GM18907 (cell line): ENCODE measurements around the gene MROH2A.

ENCODE experiments used
- ATAC-seq: cut with Tn5 transposase; IDR thresholded peaks from one replicate; pipeline ENCODE4 v1.9.1; 2021; ENCODE audit warnings: mild to moderate bottlenecking, moderate library complexity; ENCODE audit not compliant: unreplicated experiment

Gene MROH2A

DNA sequence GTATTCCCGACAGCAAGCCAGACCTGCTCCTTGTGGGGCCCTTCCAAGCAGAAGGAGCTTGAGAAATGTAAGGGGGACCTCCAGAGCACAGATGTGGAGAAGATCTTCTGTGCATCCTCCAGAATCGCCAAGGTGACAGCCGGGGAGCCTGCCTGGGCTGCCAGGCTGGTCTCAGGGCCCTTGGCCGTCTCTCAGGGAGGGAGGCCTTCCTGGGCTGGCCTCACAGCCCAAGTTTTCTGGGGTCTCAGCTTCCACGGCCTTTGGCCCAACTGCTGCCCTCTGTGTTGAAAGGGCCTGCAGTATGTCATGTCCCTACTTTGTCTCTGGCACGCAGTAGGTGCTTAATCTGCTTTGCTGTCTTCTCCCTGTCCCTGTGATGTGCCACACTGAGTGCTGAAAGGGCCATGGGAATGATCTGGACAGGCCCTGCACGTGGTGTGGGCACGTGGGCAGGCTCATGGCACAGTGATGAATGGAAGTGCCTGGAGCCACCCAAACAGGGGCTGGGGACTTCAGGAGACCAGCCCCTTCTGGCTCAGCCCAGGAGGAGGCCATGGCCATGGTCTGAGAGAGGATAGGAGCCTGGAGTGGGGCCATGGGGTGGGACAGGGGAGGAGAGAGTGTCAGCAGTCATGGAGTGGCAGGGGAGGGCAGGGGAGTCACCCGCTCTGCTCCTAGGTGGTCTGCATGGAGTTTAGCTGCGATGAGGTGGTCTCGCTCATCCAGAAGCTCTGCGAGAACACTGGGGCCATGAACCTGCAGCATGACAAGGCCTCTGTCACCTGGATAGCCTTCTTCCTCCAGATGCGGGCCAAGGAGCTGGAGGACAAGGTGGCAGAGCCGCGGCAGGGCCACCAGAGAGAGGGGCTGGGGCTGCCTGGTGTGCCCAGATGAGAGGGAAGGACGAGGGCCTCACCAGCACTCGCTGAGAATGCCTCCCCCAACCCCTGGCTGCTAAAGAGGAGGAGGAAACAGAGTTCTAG, 40.8 kb downstream of the MROH2A start:
- ATAC-seq, result no peak

DNA sequence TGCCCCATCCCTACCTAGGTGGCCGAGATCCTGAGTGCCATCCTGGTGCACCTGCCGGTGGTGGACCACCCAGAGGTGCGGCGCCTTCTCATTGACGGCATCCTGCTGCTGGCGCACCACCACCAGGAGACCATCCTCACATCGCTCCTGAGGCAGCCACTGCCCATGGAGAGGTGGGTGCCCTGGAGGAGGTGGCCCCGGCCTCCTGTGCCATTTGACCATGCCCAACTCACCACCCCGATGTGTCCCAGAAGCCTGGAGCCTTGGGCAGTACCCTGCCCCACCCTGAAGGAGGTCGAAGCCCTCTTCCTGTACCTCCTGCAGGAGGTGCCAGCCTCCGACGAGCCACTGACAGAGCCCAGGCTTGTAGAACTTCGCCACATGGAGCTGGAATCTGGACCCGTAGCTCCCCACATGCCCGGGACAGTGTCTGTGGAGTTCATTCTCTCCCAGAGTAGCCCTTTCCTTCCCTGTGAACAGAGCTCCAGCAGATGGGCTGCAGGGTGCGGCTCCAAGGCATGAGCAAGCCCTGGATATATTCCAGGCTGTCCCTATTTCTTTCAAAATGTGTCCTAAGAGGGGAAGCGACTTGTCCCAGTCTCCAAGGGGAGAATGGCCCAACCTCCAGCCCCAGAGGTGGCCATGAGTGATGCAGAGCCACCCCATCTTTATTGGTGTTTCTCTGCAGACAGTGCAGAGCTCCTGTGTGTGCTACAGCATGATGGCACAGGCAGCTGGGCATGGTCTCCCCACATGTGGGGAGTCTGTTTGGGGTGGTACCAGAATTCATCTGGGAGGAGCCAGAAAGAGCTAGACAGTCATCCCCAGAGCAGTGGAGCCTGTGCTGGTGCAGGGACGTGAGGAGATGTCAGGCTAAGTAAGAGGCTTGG, 42.0 kb downstream of the MROH2A start:
- no peak for ATAC-seq

DNA sequence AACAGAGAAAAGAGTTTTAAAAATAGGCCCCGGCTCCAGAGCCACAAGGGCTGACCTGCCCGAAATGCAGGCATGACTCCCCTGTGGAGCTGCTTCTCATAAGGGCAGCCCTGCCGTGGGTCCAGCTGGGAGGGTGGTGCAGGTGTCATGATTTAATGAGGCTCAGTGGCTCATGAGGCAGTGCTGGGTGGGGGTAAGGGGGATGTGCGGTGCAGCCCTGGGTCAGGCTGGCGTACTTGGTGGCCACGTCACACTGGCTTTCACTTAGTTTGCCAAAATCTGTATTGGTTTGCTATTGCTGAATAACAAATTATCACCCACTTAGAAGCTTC, 42.6 kb downstream of the MROH2A start:
- ATAC-seq, result no peak

DNA sequence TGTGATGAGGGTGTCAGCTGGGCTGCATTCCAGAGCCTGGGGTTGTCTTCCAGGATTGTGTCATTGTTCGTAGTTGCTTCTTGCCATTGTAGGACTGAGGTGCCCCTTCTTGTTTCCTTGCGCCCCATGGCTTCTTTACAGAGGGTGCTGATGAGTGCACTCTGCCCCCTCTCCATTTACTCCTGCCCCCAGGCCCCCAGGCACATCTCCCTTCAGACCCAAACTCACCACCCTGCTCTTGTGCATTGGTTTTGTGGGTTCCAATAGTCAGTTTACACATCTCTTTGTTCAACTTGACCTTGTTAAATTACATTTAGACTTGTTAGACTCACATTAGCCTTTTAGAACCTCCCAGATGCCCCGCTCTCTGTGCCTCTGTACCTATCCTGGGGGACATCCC, 43.1 kb downstream of the MROH2A start:
- ATAC-seq, result no peak

DNA sequence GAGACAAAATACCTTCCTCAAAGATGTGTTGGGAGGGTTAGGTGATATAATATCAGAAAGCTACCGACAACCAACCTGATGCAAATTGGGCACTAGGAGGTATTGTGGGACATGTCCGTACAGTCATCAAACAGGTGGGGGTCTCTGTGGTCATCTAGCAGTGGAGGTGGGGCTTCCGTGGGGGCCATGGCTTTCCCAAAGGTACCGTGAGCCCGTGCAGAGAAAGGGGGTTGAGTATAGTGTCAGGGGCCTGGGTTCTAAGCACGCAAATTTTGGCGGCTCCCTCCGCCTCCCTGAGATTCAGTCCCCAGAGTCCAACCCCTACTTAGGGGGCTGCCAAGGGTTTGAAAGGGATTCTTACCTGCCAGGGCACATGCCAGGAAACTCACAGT, 43.6 kb downstream of the MROH2A start:
- ATAC-seq, result no peak

DNA sequence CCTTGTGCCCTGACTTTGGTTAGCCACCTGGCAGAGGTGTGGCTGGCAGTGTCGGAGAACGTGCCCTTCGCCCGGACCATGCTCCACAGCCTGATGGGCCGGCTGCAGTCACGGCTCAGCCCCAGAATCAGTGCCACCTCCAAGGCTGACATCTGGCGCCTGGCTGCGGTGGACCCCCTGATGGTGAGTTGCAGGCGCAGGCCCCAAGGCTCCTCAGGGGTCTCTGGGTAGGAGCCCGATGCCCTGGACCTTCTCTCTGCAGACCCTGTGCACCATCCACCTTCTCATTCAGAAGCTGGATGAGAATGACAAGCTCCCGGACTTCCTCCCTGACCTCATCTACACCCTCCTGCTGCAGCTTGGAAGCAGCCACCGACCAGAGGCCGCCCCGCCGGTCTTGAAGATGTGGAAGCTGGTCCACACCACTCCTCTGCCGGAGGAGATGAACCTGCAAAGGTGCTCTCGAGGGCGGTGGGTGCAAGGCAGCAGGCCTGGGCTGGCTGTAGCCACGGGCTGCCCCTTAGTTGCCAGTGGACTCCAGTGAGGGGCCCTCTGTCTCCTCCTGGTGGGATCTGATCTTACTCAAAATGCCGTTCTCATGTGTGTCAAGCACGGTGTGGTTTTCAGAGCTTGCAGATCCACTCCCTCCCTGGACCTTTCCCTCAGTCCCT, 44.1 kb downstream of the MROH2A start:
- ATAC-seq, result no peak

DNA sequence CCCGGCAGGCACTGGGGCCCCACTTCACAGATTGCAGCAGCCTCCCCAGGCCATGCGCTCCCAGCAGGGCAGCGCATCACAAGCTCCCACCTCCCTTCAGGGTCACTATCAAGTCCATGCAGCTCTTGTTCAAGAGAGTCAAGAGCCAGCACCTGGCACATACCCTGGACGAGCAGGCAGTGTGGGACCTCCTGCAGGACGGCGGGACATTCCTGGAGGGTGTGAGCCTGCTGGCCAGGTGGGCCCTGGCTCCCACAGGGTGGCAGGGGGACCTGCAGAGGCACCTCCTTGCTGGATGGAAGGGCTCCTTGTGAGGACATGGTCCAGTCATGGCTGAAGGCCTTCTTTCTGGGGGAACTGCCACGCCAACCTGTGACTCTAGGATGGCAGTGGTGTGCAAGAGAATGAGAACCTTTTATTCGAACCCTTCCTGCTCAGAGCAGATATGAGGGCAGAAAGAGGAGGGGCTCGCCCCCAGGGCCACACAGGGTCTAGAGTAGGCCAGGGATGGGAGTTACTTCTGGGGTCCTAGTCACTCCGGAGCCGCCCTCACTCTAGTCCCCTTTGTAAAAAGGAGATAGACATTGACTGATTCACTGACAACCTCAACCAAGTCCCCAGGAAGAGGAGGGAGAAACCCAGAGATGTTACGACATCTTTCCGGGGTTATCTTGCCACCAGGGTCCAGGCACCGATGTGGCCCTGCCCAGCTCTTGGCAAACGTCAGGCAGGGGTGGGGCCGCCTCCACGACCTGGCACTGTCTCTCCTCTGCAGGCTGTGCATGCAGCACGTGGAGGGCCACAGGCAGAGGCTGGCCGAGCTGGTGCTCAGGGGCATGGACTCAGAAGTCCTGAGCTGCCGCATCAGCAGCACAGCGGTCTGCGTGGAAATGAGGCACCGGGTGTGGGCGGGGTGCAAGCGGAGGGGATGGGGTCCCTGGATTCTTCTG, 44.9 kb downstream of the MROH2A start:
- no peak for ATAC-seq

DNA sequence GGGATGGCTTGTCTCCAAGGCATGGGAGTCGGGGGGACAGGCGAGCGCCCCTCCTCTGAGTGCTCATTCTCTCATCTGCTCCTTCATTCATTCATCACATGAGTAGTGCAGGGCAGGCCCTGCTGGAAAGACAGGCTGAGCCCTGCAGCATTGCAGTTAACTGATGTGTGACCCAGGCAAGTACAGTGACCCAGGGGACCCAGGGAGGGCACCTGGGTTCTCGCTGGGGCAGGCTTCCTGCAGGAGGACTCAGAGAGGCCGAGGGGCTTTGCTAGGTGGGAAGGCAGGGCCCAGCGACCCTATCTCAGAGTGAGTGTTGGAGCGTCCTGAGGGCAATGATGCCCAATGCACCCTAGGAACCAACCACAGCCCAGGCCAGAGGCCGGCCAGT, 45.6 kb downstream of the MROH2A start:
- ATAC-seq, result no peak

DNA sequence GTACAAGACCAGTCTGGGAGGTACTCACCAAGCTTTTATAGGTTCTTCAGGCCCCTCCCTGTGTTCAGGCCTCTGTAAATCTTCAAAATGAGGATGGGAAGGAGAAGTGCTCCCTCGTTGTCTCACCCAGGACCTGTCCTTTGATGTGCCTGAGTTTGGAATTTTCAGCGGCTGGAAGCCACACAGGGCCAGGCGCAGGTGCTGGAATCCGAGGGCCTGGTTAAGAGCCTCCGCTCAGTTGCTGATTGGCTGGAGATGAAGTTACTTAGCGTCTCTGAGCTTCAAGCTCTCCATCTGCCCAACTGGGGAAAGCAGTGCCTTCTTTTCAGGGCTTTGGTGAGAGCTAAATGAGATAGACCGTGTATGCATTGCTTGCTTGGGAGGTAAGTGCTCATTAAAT, 46.2 kb downstream of the MROH2A start:
- ATAC-seq, result no peak

DNA sequence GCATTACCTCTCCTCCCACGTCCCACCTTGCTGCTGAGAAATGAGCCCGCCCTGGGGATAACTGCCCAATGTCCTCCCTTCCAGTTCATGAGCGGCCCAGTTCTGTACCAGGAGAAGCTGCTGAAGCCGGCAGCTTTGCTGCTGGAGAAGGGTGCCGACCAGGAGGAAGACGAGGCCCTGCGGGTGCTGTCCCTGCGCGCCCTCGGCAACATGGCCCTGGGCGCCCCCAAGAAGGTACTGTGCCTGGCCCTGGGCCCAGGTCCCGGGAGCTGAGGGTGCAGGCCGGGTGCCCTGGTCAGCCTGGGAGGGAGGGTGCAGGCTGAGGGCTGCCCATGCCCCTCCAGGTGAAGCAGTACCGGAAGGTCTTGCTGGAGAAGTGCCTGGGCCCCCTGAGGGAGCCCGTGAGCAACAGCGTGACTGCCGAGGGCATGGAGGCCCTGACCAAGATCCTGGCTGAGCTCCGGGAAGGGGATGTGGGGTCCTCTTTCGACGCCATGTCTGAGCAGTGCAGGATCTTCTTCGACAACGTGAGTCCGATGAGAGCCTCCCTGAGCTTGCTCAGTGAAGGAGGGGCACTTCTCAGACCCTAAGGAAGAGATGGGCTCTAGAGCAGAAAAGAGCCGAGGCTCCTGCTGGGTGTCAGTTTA, 50.5 kb downstream of the MROH2A start:
- no peak for ATAC-seq

DNA sequence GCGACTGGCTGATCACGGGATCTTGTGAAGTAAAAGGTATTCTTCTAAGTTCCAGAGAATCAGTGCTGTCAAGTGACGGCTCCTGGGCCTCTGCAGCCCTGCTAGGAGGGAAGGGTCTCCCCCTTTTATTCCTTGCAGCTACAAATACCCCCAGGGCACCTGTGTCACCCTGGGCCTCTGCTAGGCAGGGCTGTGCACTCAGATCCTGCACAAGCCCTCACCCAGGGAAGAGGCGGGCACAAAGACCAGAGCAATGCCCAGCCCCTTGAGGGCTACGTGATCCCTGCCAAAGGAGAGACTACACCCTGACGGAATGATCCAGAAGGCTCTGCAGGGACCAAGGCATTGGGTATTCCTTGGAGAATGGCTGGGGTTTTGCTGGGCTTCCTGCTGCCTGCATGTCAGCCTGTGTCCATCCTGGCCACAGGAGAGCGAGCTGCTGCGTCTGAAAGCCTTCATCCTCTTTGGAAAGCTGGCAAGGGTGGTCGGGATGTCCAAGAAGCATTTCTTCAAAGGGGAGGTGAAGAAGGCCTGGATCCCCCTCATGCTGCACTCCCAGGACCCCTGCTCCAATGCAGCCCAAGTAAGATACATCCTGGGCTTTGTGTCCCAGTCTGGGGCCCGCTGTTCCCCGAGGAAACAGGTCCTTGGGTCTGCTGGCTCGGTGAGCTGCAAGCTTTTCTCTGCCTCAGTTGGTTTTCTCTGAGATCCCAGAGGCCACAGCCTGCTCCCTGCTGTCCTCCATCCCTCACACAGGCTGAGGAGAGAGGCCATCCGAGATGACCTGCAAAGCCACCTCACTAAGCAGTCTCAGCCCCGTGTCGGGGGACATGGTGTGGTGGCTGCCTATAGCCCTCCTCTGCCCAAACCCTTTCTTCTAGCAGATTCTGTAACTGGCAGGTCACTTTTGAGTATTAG, 51.3 kb downstream of the MROH2A start:
- ATAC-seq, result no peak

DNA sequence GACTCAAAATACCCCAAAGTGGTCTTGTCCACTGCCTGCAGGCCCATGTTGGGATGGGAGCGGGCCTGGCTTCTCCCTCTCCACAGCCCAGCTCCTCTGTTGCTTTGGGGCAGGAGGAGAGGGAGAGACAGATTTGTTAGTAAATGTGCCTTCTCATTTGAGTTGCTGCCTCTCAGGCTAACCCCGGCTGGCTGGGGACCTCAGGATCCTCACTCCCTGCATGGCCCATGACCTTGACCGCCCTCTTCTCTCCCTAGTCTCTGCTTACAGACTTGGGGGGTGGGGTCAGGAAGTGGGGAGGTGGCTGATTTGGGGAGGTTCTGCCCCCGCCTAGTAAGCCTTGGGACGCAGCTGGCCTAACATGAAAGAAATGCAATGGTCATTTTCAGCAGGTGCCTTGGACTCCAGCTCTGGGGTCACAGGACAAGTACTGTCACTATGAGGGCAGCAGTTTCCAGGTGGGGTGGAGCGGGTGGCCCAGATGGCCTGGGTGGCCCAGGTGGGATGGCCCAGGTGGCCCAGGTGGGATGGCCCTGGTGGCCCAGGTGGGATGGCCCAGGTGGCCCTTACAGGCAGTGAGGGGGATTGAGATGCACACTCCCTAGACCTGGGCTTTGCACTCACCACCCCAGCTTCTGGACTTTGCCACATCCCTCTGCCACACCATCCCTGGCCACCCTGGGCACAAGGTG, 52.1 kb downstream of the MROH2A start:
- ATAC-seq, result no peak

DNA sequence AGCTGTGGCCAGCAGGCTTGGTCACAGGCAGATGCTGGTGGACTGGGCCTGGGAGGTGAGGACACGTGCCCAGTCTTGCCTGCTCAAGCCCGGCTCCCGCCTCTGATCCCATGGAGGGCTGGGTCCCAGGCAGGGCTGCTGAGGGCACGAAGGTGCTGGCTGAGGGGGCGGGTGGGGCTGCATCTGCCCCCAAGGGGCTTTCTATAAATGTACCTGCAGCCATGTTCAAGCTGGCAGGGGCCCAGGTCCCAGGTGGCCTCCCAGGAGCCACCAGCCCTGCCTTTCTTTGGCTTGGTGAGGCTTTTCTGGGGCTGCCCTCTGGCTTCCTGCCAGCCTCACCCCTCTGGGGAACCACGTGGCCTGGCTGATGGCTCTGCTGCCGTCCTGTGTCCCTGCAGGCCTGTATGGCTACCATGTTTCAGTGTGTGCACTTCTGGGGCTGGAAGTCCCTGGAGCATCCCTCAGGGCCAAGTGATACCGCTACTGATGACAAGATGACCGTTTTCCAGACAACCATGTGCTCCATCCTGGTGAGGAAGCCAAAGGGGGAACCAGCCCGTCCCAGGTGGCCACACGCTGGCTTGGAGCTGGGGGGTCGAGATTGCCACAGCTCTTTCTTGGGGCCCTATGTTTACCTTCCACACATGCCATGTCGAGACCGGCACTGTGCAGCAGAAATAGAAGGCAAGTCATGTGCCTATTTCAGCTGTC, 53.0 kb downstream of the MROH2A start:
- no peak for ATAC-seq

DNA sequence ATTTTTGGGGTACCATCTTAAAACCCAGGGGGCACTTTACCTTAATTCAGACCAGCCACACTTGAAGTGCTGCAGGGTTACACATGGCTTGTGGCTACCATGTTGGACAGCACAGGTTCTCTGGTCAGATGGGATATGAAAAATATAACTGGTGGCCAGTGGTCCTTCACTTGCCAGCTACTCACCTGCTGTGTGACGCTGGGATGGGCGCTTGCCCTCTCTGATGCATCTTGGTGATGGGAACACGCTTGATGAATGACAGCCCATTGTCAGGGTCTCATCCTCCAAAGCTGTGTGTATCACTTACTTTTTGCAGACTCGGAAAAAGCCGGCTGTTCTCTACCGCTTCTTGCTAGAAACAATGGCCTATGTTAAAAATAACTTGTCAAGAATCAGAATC, 53.7 kb downstream of the MROH2A start:
- ATAC-seq, result no peak

DNA sequence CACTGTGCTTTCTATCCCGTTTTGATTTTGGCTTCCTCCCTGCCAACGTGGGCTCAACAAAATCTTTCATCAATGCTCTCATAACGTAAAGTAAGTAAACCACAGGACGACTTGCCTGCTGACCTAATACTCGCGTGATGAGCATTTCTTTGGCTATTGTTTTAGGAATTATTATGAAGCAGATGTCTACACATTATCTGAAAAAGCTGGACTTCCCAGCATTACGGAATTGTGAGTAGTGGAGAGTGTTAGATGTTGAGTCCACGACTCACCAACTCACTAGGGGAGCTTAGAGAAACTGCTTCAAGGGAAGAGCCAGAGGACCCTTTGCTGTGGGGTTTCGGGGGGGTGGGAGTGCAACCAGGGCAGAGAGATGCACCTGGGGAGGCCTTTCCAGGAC, 54.3 kb downstream of the MROH2A start:
- no peak for ATAC-seq

DNA sequence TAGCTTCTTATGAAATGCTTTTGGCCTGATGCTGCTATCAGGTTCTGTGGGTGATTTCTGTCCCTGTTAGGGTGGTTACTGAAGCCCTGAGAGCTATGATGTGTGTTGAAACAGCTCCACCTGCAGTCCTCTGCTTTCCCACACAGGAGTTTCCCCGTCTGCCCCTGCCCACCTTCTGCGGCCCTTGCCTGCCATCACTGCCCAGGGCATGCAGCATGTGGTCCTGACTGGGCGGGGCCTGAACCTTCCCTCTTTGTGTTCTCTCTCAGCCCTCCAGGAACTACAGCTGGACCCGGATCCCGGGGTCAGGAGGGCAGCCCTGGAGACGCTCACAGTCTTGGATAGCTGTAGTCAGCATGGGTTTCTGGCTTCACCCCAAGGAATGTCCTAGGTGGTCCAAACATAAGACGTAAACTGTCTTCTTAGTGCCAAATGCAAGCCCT, 54.8 kb downstream of the MROH2A start:
- ATAC-seq, result no peak

DNA sequence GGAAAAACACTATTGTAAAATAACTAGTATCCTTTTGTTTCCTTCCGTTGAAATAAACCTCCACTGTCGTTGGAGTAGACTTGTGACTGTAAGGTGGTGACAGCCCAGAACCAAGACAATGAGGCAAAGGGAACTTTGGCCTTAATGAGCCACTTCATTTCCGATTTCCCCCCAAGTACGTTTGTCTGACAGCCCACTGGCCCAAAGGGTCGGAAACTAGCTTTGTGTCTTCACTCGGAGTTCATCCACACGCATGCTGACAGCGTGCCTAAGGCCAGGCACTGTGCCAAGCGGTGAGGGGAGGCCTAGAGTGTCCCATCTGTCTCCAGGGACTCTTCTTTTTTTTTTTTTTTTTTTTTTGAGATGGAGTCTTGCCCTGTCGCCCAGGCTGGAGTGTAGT, 55.2 kb downstream of the MROH2A start:
- ATAC-seq, result no peak
